HepG2 (cell line): ENCODE results near the gene CNN3. TPM values are rescaled to one million over a fixed set of nuclear protein-coding genes. Genes with fewer than 3 reads are reported as not detected.

Source experiments
- BRD4 ChIP-seq: sonication (generic); formaldehyde crosslinking; IDR thresholded peaks from 2 replicates; pipeline ENCODE4 v1.4.0; 2020; ENCODE audit warnings: missing genetic modification reagents
- GFI1 ChIP-seq: sonication (generic); formaldehyde crosslinking; IDR thresholded peaks from 2 replicates; pipeline ENCODE4 v1.5.0; 2020; ENCODE audit warnings: missing genetic modification reagents, mild to moderate bottlenecking, borderline replicate concordance
- HMGXB4 ChIP-seq, 2 experiments: sonication (generic) in 1 of 2; formaldehyde crosslinking in 1 of 2; IDR thresholded peaks; 2 replicates each; pipeline versions ENCODE4 v1.4.0 to v1.6.1; 2018 to 2020; ENCODE audit warnings: missing genetic modification reagents in 2 of 2, borderline replicate concordance in 1 of 2, low read depth in 1 of 2, mild to moderate bottlenecking in 1 of 2, missing biosample characterization in 1 of 2
- KLF12 ChIP-seq: sonication (generic); formaldehyde crosslinking; IDR thresholded peaks from 2 replicates; pipeline ENCODE4 v1.4.0; 2020; ENCODE audit warnings: missing genetic modification reagents, borderline replicate concordance
- POLR2G ChIP-seq: fragments of 200-400 bp; formaldehyde crosslinking; IDR thresholded peaks from 2 replicates; pipeline ENCODE4 v1.6.1; 2018; ENCODE audit warnings: mild to moderate bottlenecking, low read depth, low read length, moderate library complexity
- PRDM4 ChIP-seq: sonication (generic); formaldehyde crosslinking; IDR thresholded peaks from 2 replicates; pipeline ENCODE4 v1.9.0; 2021; ENCODE audit warnings: missing genetic modification reagents, borderline replicate concordance
- RFX5 ChIP-seq: IDR thresholded peaks from 2 replicates; pipeline ENCODE4 v1.6.1; 2011; ENCODE audit warnings: low read depth, low read length, improper control_type of control experiment
- TCF7 ChIP-seq: sonication (generic); IDR thresholded peaks from 2 replicates; pipeline ENCODE4 v1.6.1; 2016; ENCODE audit warnings: antibody characterized with exemption, low read depth
- THAP7 ChIP-seq: sonication (generic); formaldehyde crosslinking; IDR thresholded peaks from 2 replicates; pipeline ENCODE4 v1.8.1; 2023; ENCODE audit warnings: mild to moderate bottlenecking, missing genetic modification reagents
- ZBTB7A ChIP-seq: sonication (generic); formaldehyde crosslinking; IDR thresholded peaks from 2 replicates; pipeline ENCODE4 v1.8.0; 2022; ENCODE audit warnings: mild to moderate bottlenecking, missing genetic modification reagents
- ZBTB7B ChIP-seq: sonication (generic); formaldehyde crosslinking; IDR thresholded peaks from 2 replicates; pipeline ENCODE4 v1.4.0; 2020; ENCODE audit warnings: missing genetic modification reagents
- ZFX ChIP-seq: sonication (generic); formaldehyde crosslinking; IDR thresholded peaks from 2 replicates; pipeline ENCODE4 v1.4.0; 2020; ENCODE audit warnings: mild to moderate bottlenecking, low read depth, missing genetic modification reagents, moderate library complexity
- ZNF562 ChIP-seq: sonication (generic); formaldehyde crosslinking; IDR thresholded peaks from 2 replicates; pipeline ENCODE4 v1.8.0; 2022; ENCODE audit warnings: missing genetic modification reagents, borderline replicate concordance
- ZNF816 ChIP-seq: sonication (generic); formaldehyde crosslinking; IDR thresholded peaks from 2 replicates; pipeline ENCODE4 v1.8.0; 2022; ENCODE audit warnings: missing genetic modification reagents, mild to moderate bottlenecking, borderline replicate concordance
- ZSCAN20 ChIP-seq: sonication (generic); formaldehyde crosslinking; IDR thresholded peaks from 2 replicates; pipeline ENCODE4 v1.4.0; 2020; ENCODE audit warnings: missing genetic modification reagents, mild to moderate bottlenecking, borderline replicate concordance
- polyA plus RNA-seq, 8 experiments: library from polyadenylated mRNA; depleted of rRNA in 3 of 8; stranded (reverse) in 7 of 8; unstranded in 1 of 8; fragments of >200 nt; fragmentation: Illumina TruSeq in 4 of 8; extraction: Trizol in 4 of 8; gene quantifications; 2 replicates each; pipeline versions ENCODE4 v1.2.1 to v1.2.3, GENCODE V29; 2011 to 2016; ENCODE audit warnings: low read depth in 4 of 8, missing spikeins in 1 of 8, mixed read lengths in 1 of 8; ENCODE audit not compliant: insufficient read depth in 1 of 8
- total RNA-seq, 5 experiments: library from RNA; depleted of rRNA; stranded (reverse); fragments of >200 nt; fragmentation: Illumina TruSeq; extraction: Trizol; gene quantifications; 2 replicates each; pipeline ENCODE4 v1.2.3, GENCODE V29; 2016; ENCODE audit warnings: low read depth in 1 of 5
- TF ChIP-seq, protein P1 (sequence below): sonication (generic); formaldehyde crosslinking; IDR thresholded peaks from 2 replicates; pipeline ENCODE4 v1.4.0; 2020; ENCODE audit warnings: missing genetic modification reagents, borderline replicate concordance

CNN3 gene
- total and polyA plus RNA-seq, 2 of the 13 experiments (the other 11 are each of a cell fraction or from before 2014, with no cell fraction given) = 113 to 223 TPM

GRCh38 chr1:94927405-94928175 lies 680 bp upstream of the CNN3 start (continued):
- TF ChIP-seq ZFX = peak; percentile 85
- TF ChIP-seq TCF7 = no peak
- TF ChIP-seq THAP7 = peak; percentile 13; the same call in 1 of the 2 replicates
- peak; percentile 78; the same call in 1 of the 2 replicates for TF ChIP-seq ZSCAN20 (CRISPR knock-in tag)
- TF ChIP-seq ZNF816 (CRISPR knock-in tag) = peak; percentile 11; the same call in 1 of the 2 replicates
- TF ChIP-seq HMGXB4 (CRISPR knock-in tag; IDR thresholded peaks at IDR 0.05; ENCODE audit: borderline replicate concordance in 1 of 2, low read depth in 1 of 2) = peak in 1 of 2 experiments; percentile 6; a peak in 1 of 4 replicates
- TF ChIP-seq GFI1 (CRISPR knock-in tag) = peak; percentile 59; the same call in 1 of the 2 replicates
- no peak for TF ChIP-seq PRDM4
- TF ChIP-seq KLF12 (CRISPR knock-in tag) = 0 out of 2 replicates have a peak, but pooled peaks have one; percentile 49
- peak; percentile 62; the same call in 1 of the 2 replicates for TF ChIP-seq POLR2G
- 0 out of 2 replicates have a peak, but pooled peaks have one; percentile 29 for TF ChIP-seq BRD4 (CRISPR knock-in tag)
- TF ChIP-seq ZBTB7A (CRISPR knock-in tag) = 0 out of 2 replicates have a peak, but pooled peaks have one; percentile 6
- TF ChIP-seq, protein P1, sequence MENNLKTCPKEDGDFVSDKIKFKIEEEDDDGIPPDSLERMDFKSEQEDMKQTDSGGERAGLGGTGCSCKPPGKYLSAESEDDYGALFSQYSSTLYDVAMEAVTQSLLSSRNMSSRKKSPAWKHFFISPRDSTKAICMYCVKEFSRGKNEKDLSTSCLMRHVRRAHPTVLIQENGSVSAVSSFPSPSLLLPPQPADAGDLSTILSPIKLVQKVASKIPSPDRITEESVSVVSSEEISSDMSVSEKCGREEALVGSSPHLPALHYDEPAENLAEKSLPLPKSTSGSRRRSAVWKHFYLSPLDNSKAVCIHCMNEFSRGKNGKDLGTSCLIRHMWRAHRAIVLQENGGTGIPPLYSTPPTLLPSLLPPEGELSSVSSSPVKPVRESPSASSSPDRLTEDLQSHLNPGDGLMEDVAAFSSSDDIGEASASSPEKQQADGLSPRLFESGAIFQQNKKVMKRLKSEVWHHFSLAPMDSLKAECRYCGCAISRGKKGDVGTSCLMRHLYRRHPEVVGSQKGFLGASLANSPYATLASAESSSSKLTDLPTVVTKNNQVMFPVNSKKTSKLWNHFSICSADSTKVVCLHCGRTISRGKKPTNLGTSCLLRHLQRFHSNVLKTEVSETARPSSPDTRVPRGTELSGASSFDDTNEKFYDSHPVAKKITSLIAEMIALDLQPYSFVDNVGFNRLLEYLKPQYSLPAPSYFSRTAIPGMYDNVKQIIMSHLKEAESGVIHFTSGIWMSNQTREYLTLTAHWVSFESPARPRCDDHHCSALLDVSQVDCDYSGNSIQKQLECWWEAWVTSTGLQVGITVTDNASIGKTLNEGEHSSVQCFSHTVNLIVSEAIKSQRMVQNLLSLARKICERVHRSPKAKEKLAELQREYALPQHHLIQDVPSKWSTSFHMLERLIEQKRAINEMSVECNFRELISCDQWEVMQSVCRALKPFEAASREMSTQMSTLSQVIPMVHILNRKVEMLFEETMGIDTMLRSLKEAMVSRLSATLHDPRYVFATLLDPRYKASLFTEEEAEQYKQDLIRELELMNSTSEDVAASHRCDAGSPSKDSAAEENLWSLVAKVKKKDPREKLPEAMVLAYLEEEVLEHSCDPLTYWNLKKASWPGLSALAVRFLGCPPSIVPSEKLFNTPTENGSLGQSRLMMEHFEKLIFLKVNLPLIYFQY (CRISPR knock-in tag) = peak; percentile 97
- no peak for TF ChIP-seq RFX5
- peak; percentile 8; the same call in 1 of the 2 replicates for TF ChIP-seq ZBTB7B
- no peak for TF ChIP-seq ZNF562 (CRISPR knock-in tag)
